GM12874 (cell line): ENCODE results near the gene HADH.

Experiments
- TF ChIP-seq, protein P1 (sequence below): IDR thresholded peaks from 2 replicates; pipeline ENCODE4 v1.5.1; 2011; ENCODE audit warnings: low read depth, mild to moderate bottlenecking, control low read depth, low read length, moderate library complexity; ENCODE audit not compliant: insufficient read depth

Gene HADH

DNA sequence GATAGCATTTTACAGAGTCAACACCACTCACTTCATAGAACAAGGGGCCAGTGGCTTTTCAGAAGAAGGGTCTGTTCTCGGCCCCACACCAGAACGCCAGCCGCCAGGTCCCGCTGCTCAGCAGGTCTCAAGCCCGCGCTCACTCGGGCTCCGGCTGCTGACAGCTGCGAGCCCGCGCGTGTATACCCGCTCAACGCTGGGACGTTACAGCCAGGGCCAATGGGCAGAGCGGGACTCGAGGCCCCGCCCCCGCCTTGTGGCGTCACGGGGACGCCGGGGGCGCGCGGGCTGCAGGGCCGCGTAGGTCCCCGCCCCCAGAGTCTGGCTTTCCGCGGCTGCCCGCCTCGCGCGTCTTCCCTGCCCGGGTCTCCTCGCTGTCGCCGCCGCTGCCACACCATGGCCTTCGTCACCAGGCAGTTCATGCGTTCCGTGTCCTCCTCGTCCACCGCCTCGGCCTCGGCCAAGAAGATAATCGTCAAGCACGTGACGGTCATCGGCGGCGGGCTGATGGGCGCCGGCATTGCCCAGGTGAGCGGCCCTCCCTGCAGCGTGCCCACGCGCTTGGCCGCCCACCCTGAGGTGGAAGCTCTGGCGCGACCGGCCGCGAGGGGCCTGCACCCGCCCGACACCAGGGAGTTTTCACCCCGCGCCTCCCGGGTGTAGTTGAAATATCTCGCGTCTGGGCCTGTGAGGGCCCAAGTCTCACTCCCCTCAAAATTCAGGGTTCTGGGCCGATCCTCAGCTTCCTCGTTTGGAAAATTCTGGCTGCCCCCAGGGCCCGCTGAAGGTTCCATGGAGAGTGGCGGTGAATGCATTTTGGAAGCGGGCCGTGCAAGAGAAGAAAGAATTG is at the start of gene HADH:
Gene HADH (plus strand): TSS at position 353 of the 850 bp plus-strand sequence. CDS start 44 bp downstream, at position 397.
- TF ChIP-seq, protein P1, sequence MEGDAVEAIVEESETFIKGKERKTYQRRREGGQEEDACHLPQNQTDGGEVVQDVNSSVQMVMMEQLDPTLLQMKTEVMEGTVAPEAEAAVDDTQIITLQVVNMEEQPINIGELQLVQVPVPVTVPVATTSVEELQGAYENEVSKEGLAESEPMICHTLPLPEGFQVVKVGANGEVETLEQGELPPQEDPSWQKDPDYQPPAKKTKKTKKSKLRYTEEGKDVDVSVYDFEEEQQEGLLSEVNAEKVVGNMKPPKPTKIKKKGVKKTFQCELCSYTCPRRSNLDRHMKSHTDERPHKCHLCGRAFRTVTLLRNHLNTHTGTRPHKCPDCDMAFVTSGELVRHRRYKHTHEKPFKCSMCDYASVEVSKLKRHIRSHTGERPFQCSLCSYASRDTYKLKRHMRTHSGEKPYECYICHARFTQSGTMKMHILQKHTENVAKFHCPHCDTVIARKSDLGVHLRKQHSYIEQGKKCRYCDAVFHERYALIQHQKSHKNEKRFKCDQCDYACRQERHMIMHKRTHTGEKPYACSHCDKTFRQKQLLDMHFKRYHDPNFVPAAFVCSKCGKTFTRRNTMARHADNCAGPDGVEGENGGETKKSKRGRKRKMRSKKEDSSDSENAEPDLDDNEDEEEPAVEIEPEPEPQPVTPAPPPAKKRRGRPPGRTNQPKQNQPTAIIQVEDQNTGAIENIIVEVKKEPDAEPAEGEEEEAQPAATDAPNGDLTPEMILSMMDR = no peak

- TF ChIP-seq, protein P1 = no peak
Observed at GRCh38 chr4:107945809-107946208, 43.9 kb upstream of the HADH start.

- TF ChIP-seq, protein P1 = no peak
Observed at GRCh38 chr4:107950746-107951540, 38.7 kb upstream of the HADH start.

DNA sequence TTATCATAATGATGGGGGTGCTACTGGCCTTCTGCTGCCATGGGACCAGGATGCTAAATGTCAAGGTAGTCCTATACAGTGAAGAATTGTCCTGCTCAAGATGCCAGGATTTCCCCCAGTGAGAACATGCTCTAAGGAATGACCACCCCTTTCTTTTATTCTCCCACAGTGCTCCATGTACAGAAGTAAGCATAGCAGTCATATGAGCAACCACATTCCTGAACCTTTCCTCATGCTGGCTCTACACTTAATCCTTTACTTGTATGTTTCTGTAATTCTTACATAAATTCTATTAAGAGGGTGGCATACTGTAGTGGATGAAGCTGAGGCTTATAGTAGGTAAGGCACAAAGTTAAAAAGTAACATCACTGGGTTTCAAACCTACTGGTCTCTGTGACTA is 38.1 kb upstream of the HADH start:
- TF ChIP-seq, protein P1 = no peak

DNA sequence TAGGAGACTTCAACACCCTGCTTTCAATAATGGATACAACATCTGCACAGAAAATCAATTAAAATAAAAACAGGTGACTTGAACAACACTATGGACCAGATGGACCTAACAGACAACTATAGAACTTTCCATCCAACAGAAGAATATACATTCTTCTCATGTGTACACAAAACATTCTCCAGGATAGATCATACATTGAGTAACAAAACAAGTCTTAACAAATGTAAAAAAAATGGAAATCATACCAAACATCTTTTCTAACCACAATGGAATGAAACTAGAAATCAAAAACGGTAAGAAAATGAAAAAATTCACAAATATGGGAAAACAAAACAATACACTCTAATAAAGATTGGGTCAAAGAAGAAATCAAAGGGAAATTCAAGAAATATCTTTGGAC is 33.7 kb upstream of the HADH start:
- TF ChIP-seq, protein P1 = no peak

DNA sequence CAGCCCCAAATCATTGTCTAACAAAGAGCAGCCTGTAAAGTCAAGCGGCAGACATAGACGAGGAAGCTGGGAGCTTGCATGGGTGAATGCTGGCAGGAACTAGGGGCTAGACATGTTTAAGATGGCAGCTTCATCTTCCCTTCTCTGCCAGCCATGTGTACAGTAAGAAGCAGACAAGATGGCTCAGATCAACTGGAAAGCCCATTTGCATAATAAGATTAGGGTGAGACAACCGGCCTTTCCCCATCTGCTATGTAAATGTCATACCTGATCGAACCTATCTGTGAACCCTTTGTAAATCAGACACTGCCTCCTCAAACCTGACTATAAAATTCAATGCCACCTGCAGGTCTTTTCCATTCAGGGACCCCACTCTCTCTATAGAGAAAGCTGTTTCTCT is 22.8 kb upstream of the HADH start:
- TF ChIP-seq, protein P1 = no peak

GRCh38 chr4:107970063-107970798 is 19.5 kb upstream of the HADH start:
- TF ChIP-seq, protein P1 = no peak
